HCT116 (cell line): Measurements from ENCODE around the gene COL20A1.

Source experiments
- CEBPB ChIP-seq: IDR thresholded peaks from 2 replicates; pipeline ENCODE4 v1.6.1; 2012; ENCODE audit warnings: low read depth
- POLR2A ChIP-seq: IDR thresholded peaks from 2 replicates; pipeline ENCODE4 v1.7.0; 2011; ENCODE audit warnings: borderline replicate concordance; ENCODE audit not compliant: insufficient read depth, insufficient read length; ENCODE audit errors: extremely low read depth
- POLR2AphosphoS5 ChIP-seq: IDR thresholded peaks from 2 replicates; pipeline ENCODE4 v1.6.1; 2011; ENCODE audit warnings: mild to moderate bottlenecking, low read depth, low read length, moderate library complexity
- TF ChIP-seq, protein P1 (sequence below), 3 experiments: fragments of 200-600 bp in 1 of 3; sonication (generic) in 1 of 3; IDR thresholded peaks in 2 of 3; conservative IDR thresholded peaks in 1 of 3; 2 replicates each; pipeline ENCODE4 v1.5.1; 2012 to 2017; ENCODE audit warnings: low read depth in 2 of 3, low read length in 2 of 3, antibody characterized with exemption in 1 of 3, borderline replicate concordance in 1 of 3, control low read depth in 1 of 3, mild to moderate bottlenecking in 1 of 3, mixed read lengths in 1 of 3, mixed run types in 1 of 3, moderate library complexity in 1 of 3; ENCODE audit not compliant: insufficient read depth in 1 of 3

GRCh38 chr20:63322933-63323273 lies 29.9 kb downstream of the COL20A1 start:
- TF ChIP-seq, protein P1, sequence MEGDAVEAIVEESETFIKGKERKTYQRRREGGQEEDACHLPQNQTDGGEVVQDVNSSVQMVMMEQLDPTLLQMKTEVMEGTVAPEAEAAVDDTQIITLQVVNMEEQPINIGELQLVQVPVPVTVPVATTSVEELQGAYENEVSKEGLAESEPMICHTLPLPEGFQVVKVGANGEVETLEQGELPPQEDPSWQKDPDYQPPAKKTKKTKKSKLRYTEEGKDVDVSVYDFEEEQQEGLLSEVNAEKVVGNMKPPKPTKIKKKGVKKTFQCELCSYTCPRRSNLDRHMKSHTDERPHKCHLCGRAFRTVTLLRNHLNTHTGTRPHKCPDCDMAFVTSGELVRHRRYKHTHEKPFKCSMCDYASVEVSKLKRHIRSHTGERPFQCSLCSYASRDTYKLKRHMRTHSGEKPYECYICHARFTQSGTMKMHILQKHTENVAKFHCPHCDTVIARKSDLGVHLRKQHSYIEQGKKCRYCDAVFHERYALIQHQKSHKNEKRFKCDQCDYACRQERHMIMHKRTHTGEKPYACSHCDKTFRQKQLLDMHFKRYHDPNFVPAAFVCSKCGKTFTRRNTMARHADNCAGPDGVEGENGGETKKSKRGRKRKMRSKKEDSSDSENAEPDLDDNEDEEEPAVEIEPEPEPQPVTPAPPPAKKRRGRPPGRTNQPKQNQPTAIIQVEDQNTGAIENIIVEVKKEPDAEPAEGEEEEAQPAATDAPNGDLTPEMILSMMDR (IDR thresholded peaks at IDR 0.05 in 2 of 3, conservative IDR thresholded peaks at IDR 0.05 in 1 of 3; ENCODE audit: borderline replicate concordance in 1 of 3, insufficient read depth in 1 of 3, low read depth in 2 of 3, low read length in 2 of 3) = no peak
- TF ChIP-seq POLR2AphosphoS5 = no peak
- no peak for TF ChIP-seq CEBPB
- TF ChIP-seq POLR2A = no peak
